K562 (cell line): ENCODE results near the gene GCGR. TPM values are rescaled to one million over a fixed set of nuclear protein-coding genes. Genes with fewer than 3 reads are reported as not detected.
A peak's percentile ranks its signal among the peaks of the same experiment; 100 is the strongest.

ENCODE experiments used
- ATAC-seq: fragments of 200-7000 bp; cut with Tn5 transposase; 3 replicates; pipeline ENCODE4 v1.9.1; 2020; ENCODE audit warnings: moderate library complexity
- BruUV-seq: library from RNA; stranded (reverse); fragments of 400-500 nt; replicated peaks from 2 replicates; lab custom pipeline; 2021; lab: Mats Ljungman, UMichigan
- CTCF ChIA-PET: fragments of 300-600 bp; formaldehyde crosslinking; extraction: SDS; loops from one replicate; lab custom pipeline; 2021; ENCODE audit warnings: low intra/inter-chr PET ratio; lab: Yijun Ruan, JAX
- POLR2A ChIA-PET: fragments of 300-600, 350-650 bp; sonication (Branson Sonifier 250); formaldehyde crosslinking; extraction: SDS; loops from one replicate; lab custom pipeline; 2021; ENCODE audit warnings: antibody characterized with exemption, inconsistent platforms; lab: Yijun Ruan, JAX
- DNase-seq, 4 experiments: peaks; one replicate each; pipeline versions ENCODE4 v3.0.0 to v3.0.0-alpha.2; 2011 to 2018; ENCODE audit warnings: low spot score in 3 of 4, mixed read lengths in 3 of 4; ENCODE audit errors: extremely low read depth in 1 of 4
- FAIRE-seq: peaks from 2 replicates; lab custom pipeline; 2011; peaks lifted over from hg19 to GRCh38; lab: Jason Lieb, UNC
- H2AFZ ChIP-seq: 2 replicates; pipeline ENCODE4 v1.6.0; 2011; ENCODE audit warnings: low read depth, low read length, control low read depth, inconsistent platforms
- H3K27ac ChIP-seq: fragments of 200-600 bp; 3 replicates; pipeline ENCODE4 v1.8.0; 2011; ENCODE audit warnings: low read depth, mild to moderate bottlenecking, control low read depth, inconsistent platforms, low read length, moderate library complexity, mixed read lengths; ENCODE audit errors: extremely low read depth
- H3K27me3 ChIP-seq, 2 experiments: fragments of 300-600 bp in 1 of 2; 2 replicates in 1 of 2; 3 replicates in 1 of 2; pipeline versions ENCODE4 v1.6.0 to v1.8.0; 2011; ENCODE audit warnings: inconsistent platforms in 2 of 2, low read length in 2 of 2, mild to moderate bottlenecking in 1 of 2, mixed read lengths in 1 of 2, moderate library complexity in 1 of 2; ENCODE audit not compliant: control insufficient read depth in 2 of 2, insufficient read depth in 2 of 2
- H3K36me3 ChIP-seq: fragments of 300-600 bp; 3 replicates; pipeline ENCODE4 v1.8.0; 2011; ENCODE audit warnings: mild to moderate bottlenecking, low read length, inconsistent platforms; ENCODE audit not compliant: control insufficient read depth, insufficient read depth
- H3K4me1 ChIP-seq, 2 experiments: fragments of 200-600 bp in 1 of 2; replicated peaks in 1 of 2; 2 replicates in 1 of 2; 3 replicates in 1 of 2; pipeline versions ENCODE4 v1.5.1 to v1.8.0; 2011; ENCODE audit warnings: inconsistent platforms in 2 of 2, low read length in 2 of 2, mild to moderate bottlenecking in 1 of 2, mixed read lengths in 1 of 2, moderate library complexity in 1 of 2; ENCODE audit not compliant: control insufficient read depth in 2 of 2, insufficient read depth in 2 of 2
- H3K4me2 ChIP-seq: 2 replicates; pipeline ENCODE4 v1.6.1; 2011; ENCODE audit warnings: low read length, control low read depth, inconsistent platforms, mixed read lengths; ENCODE audit not compliant: insufficient read depth
- H3K4me3 ChIP-seq: fragments of 200-600 bp; sonication (generic), shearing (Covaris generic); 2 replicates; pipeline ENCODE4 v1.5.1; 2016; ENCODE audit warnings: control low read depth, inconsistent platforms
- H3K79me2 ChIP-seq: fragments of 200-600 bp; 3 replicates; pipeline ENCODE4 v1.8.0; 2011; ENCODE audit warnings: low read length, inconsistent platforms; ENCODE audit not compliant: control insufficient read depth, insufficient read depth
- H3K9ac ChIP-seq, 2 experiments: 2 replicates each; pipeline versions ENCODE4 v1.6.0 to v1.6.1; 2011; ENCODE audit warnings: low read depth in 2 of 2, low read length in 2 of 2, control low read depth in 1 of 2, inconsistent platforms in 1 of 2, mild to moderate bottlenecking in 1 of 2, mixed read lengths in 1 of 2; ENCODE audit not compliant: insufficient read depth in 1 of 2
- H3K9me1 ChIP-seq: one replicate; pipeline ENCODE4 v1.6.0; 2011; ENCODE audit warnings: inconsistent platforms, mild to moderate bottlenecking, low read length, moderate library complexity; ENCODE audit not compliant: control insufficient read depth, insufficient read depth
- H3K9me3 ChIP-seq: replicated peaks from 2 replicates; pipeline ENCODE4 v1.5.1; 2011; ENCODE audit warnings: low read depth, low read length, inconsistent platforms; ENCODE audit not compliant: control insufficient read depth, insufficient read depth
- H4K20me1 ChIP-seq: replicated peaks from 2 replicates; pipeline ENCODE4 v1.6.1; 2011; ENCODE audit warnings: low read length, inconsistent platforms, mixed read lengths; ENCODE audit not compliant: control insufficient read depth, insufficient read depth
- HNRNPL ChIP-seq: fragments of 200-400 bp; formaldehyde crosslinking; IDR thresholded peaks from 2 replicates; pipeline ENCODE4 v1.6.1; 2017; ENCODE audit warnings: low read depth, mild to moderate bottlenecking, low read length
- NFRKB ChIP-seq: fragments of 450-650 bp; IDR thresholded peaks from 2 replicates; pipeline ENCODE4 v1.6.1; 2016; ENCODE audit warnings: low read depth
- NFXL1 ChIP-seq: fragments of 450-650 bp; formaldehyde crosslinking; IDR thresholded peaks from 2 replicates; pipeline ENCODE4 v1.4.0; 2021; ENCODE audit warnings: mild to moderate bottlenecking
- PCBP1 ChIP-seq: fragments of 200-400 bp; formaldehyde crosslinking; IDR thresholded peaks from 2 replicates; pipeline ENCODE4 v1.6.1; 2018; ENCODE audit warnings: mild to moderate bottlenecking, low read depth, low read length; ENCODE audit not compliant: poor library complexity, severe bottlenecking
- RBM14 ChIP-seq: fragments of 200-400 bp; formaldehyde crosslinking; IDR thresholded peaks from 2 replicates; pipeline ENCODE4 v1.6.1; 2018; ENCODE audit warnings: low read depth, mild to moderate bottlenecking, low read length, moderate library complexity, borderline replicate concordance; ENCODE audit not compliant: insufficient read depth
- RCOR1 ChIP-seq, 2 experiments: IDR thresholded peaks; 2 replicates each; pipeline ENCODE4 v1.6.1; 2012; ENCODE audit warnings: low read depth in 2 of 2, low read length in 2 of 2, borderline replicate concordance in 1 of 2, improper control_type of control experiment in 1 of 2
- WGBS: fragments of 100-300 bp; shearing (Covaris generic); methylation state at CpG from one replicate; pipeline ENCODE4 v1.1.6; 2016; ENCODE audit warnings: low coverage, mixed read lengths; ENCODE audit not compliant: insufficient coverage; ENCODE audit errors: missing lambda C conversion rate; 5-methylcytosine and 5-hydroxymethylcytosine counted together
- in situ Hi-C: fragments of 300-500 bp; cut with MboI; formaldehyde crosslinking; loops from 4 replicates; pipeline ENCODE4 v1.15.0; 2018; ENCODE audit warnings: inconsistent platforms, mixed read lengths
- intact Hi-C: fragments of 100-400 bp; cut with micrococcal nuclease; formaldehyde crosslinking; loops from 2 replicates; pipeline ENCODE4 v1.14.2; 2022
- polyA plus RNA-seq, 8 experiments: library from polyadenylated mRNA; depleted of rRNA in 4 of 8; stranded (reverse) in 5 of 8; unstranded in 3 of 8; fragments of >200 nt; fragmentation: Nextera tagmentation in 2 of 8; fragmentation: Illumina TruSeq in 1 of 8; extraction: Ambion mirVana in 2 of 8; extraction: Trizol in 1 of 8; gene quantifications; 2 replicates each; pipeline versions ENCODE4 v1.2.1 to v1.2.3, GENCODE V29; 2011 to 2014; ENCODE audit warnings: inconsistent platforms in 1 of 8, missing spikeins in 1 of 8
- total RNA-seq, 7 experiments: library from RNA; depleted of rRNA in 6 of 7; stranded (reverse); fragments of >200 nt in 6 of 7; fragmentation: Illumina TruSeq in 2 of 7; extraction: Trizol in 2 of 7; gene quantifications; 2 replicates each; pipeline versions ENCODE4 v1.2.1 to v1.2.3, GENCODE V29; 2011 to 2021; ENCODE audit warnings: low replicate concordance in 1 of 7
- TF ChIP-seq, protein P1 (sequence below): sonication (generic); formaldehyde crosslinking; IDR thresholded peaks from 2 replicates; pipeline ENCODE4 v1.5.0; 2020; ENCODE audit warnings: missing genetic modification reagents
- TF ChIP-seq, protein P2 (sequence below): sonication (generic); formaldehyde crosslinking; IDR thresholded peaks from 2 replicates; pipeline ENCODE4 v1.9.0; 2022; ENCODE audit warnings: mild to moderate bottlenecking, missing genetic modification reagents

Gene GCGR
- total and polyA plus RNA-seq, 9 of the 15 experiments (the other 6 are each of a cell fraction or from before 2014, with no cell fraction given): not detected

DNA sequence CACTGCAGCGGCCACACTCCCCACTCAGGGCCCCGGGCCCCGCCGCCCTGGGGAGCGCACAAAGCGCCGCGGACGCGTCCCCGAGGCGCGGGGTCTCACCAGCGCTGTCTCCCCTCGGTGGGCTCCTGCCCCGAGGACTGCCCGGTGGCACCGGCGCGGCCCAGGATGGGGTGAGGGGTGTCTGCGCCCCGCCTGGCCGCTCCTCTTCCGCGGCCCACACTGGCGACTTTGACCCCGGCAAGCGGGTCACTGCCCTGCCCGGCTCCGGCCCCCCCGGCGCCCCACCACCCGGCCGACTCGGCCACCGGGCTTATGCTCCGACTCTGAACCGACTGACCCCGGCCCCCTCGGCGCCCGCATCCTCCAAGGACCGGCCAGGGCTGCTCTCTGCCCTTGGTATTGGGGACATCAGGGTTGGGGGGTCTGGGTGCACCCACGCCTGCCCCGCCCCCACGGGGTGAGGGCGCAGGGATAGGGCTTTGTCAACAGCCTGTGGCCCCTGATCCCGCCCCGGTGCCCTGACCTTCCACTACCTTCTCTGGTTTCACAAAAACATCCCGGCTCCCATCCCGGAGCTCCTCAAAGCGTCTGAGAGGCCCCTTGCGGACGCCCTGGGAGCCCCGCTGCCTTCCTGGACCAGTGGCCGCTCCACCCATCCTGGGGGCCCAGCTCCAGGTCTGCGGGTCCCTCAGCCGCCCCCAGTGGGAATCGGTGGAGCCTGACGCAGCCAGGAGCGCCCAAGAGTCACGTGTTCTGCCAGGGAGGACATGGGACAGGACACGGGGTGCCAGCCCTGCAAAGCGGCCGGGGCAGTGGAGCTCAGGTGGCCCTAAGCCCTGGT, 829 bp downstream of the GCGR start:
- TF ChIP-seq NFRKB (no peak), RBM14 (0 out of 2 replicates have a peak, but pooled peaks have one; percentile 21), PCBP1 (peak; percentile 19), RCOR1 (IDR thresholded peaks at IDR 0.05; ENCODE audit: borderline replicate concordance in 1 of 2, low read depth in 2 of 2, low read length in 2 of 2) (no peak), HNRNPL (peak; percentile 20; the same call in 1 of the 2 replicates), NFXL1 (no peak)
- TF ChIP-seq, protein P1, sequence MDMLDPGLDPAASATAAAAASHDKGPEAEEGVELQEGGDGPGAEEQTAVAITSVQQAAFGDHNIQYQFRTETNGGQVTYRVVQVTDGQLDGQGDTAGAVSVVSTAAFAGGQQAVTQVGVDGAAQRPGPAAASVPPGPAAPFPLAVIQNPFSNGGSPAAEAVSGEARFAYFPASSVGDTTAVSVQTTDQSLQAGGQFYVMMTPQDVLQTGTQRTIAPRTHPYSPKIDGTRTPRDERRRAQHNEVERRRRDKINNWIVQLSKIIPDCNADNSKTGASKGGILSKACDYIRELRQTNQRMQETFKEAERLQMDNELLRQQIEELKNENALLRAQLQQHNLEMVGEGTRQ (CRISPR knock-in tag): 0 out of 2 replicates have a peak, but pooled peaks have one; percentile 17
- TF ChIP-seq, protein P2, sequence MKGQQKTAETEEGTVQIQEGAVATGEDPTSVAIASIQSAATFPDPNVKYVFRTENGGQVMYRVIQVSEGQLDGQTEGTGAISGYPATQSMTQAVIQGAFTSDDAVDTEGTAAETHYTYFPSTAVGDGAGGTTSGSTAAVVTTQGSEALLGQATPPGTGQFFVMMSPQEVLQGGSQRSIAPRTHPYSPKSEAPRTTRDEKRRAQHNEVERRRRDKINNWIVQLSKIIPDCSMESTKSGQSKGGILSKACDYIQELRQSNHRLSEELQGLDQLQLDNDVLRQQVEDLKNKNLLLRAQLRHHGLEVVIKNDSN (CRISPR knock-in tag): peak; percentile 30; the same call in 1 of the 2 replicates
- Histone ChIP-seq H4K20me1 (peaks cover 14% of the 10 kb centered on the region; the same call in 1 of the 2 replicates), H3K36me3 (no peaks in the 10 kb centered on the region), H3K79me2 (no peaks in the 10 kb centered on the region), H2AFZ (no peak overlapping the region), H3K4me3 (no peak overlapping the region), H3K27me3 (peaks cover 24 to 75% of the 10 kb centered on the region in 2 experiments; a peak in 4 of 5 replicates), H3K27ac (no peak overlapping the region), H3K4me2 (no peak overlapping the region), H3K9ac (no peak overlapping the region), H3K9me3 (peaks cover 3% of the 10 kb centered on the region; the same call in 1 of the 2 replicates), H3K9me1 (no peaks in the 10 kb centered on the region), H3K4me1 (peaks cover 0 to 68% of the 10 kb centered on the region in 2 experiments; a peak in 3 of 5 replicates)
- WGBS: 10% methylated on average over 37 of the region's 65 CpGs
- CTCF ChIA-PET: no interaction called here
- DNase-seq (no peak), ATAC-seq (no peak), FAIRE-seq (no peak)
- in situ Hi-C loops: loop anchor here (5.0 kb wide), 1 partner anchor 67 kb away; no protein-coding TSS in a partner anchor
- intact Hi-C loops: no loop called here
- no TSS peak for BruUV-seq
- POLR2A ChIA-PET: interaction anchor here (0.6 to 1.1 kb wide), 4 partner anchors 10 to 714 kb away, joined by 3 read pairs; no protein-coding TSS in a partner anchor
